ENCODE data around the gene ARID1A.
"Not testable (repeated sequence)": the region's sequence is repeated elsewhere in the genome, so short reads cannot be mapped to it uniquely, and the experiment has no call there.

ARID1A gene

GRCh38 chr1:26788515-26788785 lies 92.6 kb downstream of the ARID1A start:
- DNase-seq (ENCODE audit: low read depth), result no peak

GRCh38 chr1:26788836-26789611 lies 93.2 kb downstream of the ARID1A start:
- no peak for DNase-seq (ENCODE audit: low read depth)

- DNase-seq (ENCODE audit: low read depth), result no peak
Measured at GRCh38 chr1:26789612-26789865, 93.7 kb downstream of the ARID1A start.

- no peak for DNase-seq (ENCODE audit: low read depth)
Measured at GRCh38 chr1:26789931-26790330, 94.1 kb downstream of the ARID1A start.

GRCh38 chr1:26790551-26790953 lies 94.7 kb downstream of the ARID1A start:
- DNase-seq (ENCODE audit: low read depth), result no peak

- DNase-seq (ENCODE audit: low read depth), result no peak
Measured at GRCh38 chr1:26791148-26791547, 95.3 kb downstream of the ARID1A start.

- no peak for DNase-seq (ENCODE audit: low read depth)
Measured at GRCh38 chr1:26791626-26792025, 95.8 kb downstream of the ARID1A start.

GRCh38 chr1:26792924-26793323 lies 97.1 kb downstream of the ARID1A start:
- no peak for DNase-seq (ENCODE audit: low read depth)

GRCh38 chr1:26794391-26794790 lies 98.6 kb downstream of the ARID1A start:
- no peak for DNase-seq (ENCODE audit: low read depth)

GRCh38 chr1:26797627-26798026 lies 101.8 kb downstream of the ARID1A start:
- DNase-seq (ENCODE audit: low read depth), result no peak

- peak; percentile 78 for DNase-seq (ENCODE audit: low read depth)
Measured at GRCh38 chr1:26799479-26800142, 103.8 kb downstream of the ARID1A start.

- not testable (repeated sequence) for DNase-seq (ENCODE audit: low read depth)
Measured at GRCh38 chr1:26803932-26804331, 108.1 kb downstream of the ARID1A start.

- DNase-seq (ENCODE audit: low read depth), result not testable (repeated sequence)
Measured at GRCh38 chr1:26810105-26810504, 114.3 kb downstream of the ARID1A start.

- no peak for DNase-seq (ENCODE audit: low read depth)
Measured at GRCh38 chr1:26811057-26811456, 115.2 kb downstream of the ARID1A start.

GRCh38 chr1:26811708-26812107 lies 115.9 kb downstream of the ARID1A start:
- DNase-seq (ENCODE audit: low read depth), result no peak

- no peak for DNase-seq (ENCODE audit: low read depth)
Measured at GRCh38 chr1:26814377-26814776, 118.6 kb downstream of the ARID1A start.

- no peak for DNase-seq (ENCODE audit: low read depth)
Measured at GRCh38 chr1:26814893-26815292, 119.1 kb downstream of the ARID1A start.

- no peak for DNase-seq (ENCODE audit: low read depth)
Measured at GRCh38 chr1:26820784-26821269, 125.0 kb downstream of the ARID1A start.

- DNase-seq (ENCODE audit: low read depth), result no peak
Measured at GRCh38 chr1:26822737-26823395, 127.1 kb downstream of the ARID1A start.

GRCh38 chr1:26824731-26825130 lies 128.9 kb downstream of the ARID1A start:
- no peak for DNase-seq (ENCODE audit: low read depth)

GRCh38 chr1:26826261-26827105 lies 130.7 kb downstream of the ARID1A start, which contains the start of gene ZDHHC18:
Gene ZDHHC18, plus strand, starts transcription at chr1:26826688. Its CDS starts 117 bp downstream, at chr1:26826805.
- DNase-seq (ENCODE audit: low read depth), result no peak

- DNase-seq (ENCODE audit: low read depth), result no peak
Measured at GRCh38 chr1:26827106-26827604, 131.3 kb downstream of the ARID1A start.
